ENCODE measurements around the gene NFYA. TPM values are rescaled to one million over a fixed set of nuclear protein-coding genes. Genes with fewer than 3 reads are reported as not detected.

The NFYA gene
- total RNA-seq, 4 donors from 2014 or later: 11.2 to 32.7 (median 16.0) TPM

DNA sequence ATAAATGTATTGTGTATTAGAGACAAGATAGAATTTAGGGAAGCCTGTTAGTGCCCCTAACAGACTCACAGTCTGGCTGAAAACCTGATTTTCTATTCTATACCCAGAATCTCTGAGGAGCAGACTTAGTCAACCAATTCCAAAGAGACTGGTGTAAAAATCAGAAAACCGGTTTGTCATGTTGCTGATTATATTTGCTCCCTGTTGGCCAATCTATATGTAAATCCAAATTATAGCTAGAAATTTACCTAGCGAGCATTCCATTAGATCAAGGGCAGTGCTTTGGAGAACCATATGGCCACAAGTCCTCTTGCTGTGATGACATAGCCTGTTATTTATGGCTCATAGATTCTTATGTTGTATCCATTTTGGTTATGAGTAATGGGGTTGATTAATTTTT is 4.8 kb downstream of the NFYA start:
- Histone ChIP-seq H3K27me3 (no peaks in the 10 kb centered on the region), H3K36me3 (peaks cover 0 to 31% (median 7%) of the 10 kb centered on the region in 3 donors), H3K27ac (no peak overlapping the region), H3K9me3 (no peaks in the 10 kb centered on the region), H3K4me1 (peaks cover 0 to 42% (median 18%) of the 10 kb centered on the region in 4 donors), H3K4me3 (no peak overlapping the region)
- no peak for TF ChIP-seq EP300 (IDR thresholded peaks at IDR 0.05)
- TF ChIP-seq, protein P1, sequence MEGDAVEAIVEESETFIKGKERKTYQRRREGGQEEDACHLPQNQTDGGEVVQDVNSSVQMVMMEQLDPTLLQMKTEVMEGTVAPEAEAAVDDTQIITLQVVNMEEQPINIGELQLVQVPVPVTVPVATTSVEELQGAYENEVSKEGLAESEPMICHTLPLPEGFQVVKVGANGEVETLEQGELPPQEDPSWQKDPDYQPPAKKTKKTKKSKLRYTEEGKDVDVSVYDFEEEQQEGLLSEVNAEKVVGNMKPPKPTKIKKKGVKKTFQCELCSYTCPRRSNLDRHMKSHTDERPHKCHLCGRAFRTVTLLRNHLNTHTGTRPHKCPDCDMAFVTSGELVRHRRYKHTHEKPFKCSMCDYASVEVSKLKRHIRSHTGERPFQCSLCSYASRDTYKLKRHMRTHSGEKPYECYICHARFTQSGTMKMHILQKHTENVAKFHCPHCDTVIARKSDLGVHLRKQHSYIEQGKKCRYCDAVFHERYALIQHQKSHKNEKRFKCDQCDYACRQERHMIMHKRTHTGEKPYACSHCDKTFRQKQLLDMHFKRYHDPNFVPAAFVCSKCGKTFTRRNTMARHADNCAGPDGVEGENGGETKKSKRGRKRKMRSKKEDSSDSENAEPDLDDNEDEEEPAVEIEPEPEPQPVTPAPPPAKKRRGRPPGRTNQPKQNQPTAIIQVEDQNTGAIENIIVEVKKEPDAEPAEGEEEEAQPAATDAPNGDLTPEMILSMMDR (IDR thresholded peaks at IDR 0.05): no peak
- DNase-seq (ENCODE audit: low spot score in 2 of 2): no peak
- WGBS, 2 donors: 84 to 90% methylated on average over 2 of the region's 2 CpGs

DNA sequence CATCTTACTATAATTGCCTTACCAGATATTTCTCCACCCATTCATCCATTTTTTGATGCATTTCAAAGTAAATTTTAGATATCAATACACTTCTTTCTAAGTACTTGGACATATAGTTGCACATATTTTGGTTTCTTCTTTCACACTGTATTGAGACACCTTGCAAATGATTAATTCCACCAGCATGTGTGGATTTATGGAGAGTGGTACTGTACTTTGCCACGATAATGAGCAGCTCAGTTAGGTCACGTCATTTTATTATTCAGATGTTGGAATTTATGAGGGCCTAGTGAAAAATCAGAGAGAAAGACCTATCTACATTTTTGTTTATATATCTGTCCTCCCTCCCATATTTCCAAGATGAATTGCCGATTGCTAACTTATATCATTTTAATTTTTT is 5.3 kb downstream of the NFYA start:
- H3K9me3 ChIP-seq: no peaks in the 10 kb centered on the region
- H3K4me1 ChIP-seq: peaks cover 0 to 42% (median 18%) of the 10 kb centered on the region in 4 donors
- 86 to 87% methylated on average over 3 of the region's 3 CpGs for WGBS, 2 donors
- TF ChIP-seq POLR2A (IDR thresholded peaks at IDR 0.05): no peak
- no peak for TF ChIP-seq EP300 (IDR thresholded peaks at IDR 0.05)
- TF ChIP-seq, protein P1 (IDR thresholded peaks at IDR 0.05): no peak
- no peak overlapping the region for H3K4me3 ChIP-seq
- H3K36me3 ChIP-seq: peaks cover 0 to 35% (median 7%) of the 10 kb centered on the region in 3 donors
- no peak overlapping the region for H3K27ac ChIP-seq
- H3K27me3 ChIP-seq: no peaks in the 10 kb centered on the region
- no peak for DNase-seq (ENCODE audit: low spot score in 2 of 2)

DNA sequence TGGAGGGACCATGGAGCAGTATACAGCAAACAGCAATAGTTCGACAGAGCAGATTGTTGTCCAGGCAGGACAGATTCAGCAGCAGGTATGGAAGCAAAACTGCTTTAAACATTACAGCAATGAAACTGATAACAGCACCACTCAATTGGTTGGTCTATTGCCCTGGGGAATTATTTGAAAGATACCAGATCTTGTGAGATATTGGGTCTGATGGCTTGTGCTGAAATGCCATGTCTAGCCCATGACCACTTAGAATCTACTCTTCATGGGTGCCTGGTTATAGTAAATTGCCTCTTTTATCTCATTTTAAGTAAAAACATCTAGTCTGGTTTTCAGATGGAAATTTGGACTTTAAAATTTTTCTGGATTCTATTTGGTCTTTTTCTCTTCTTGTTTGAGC is 6.3 kb downstream of the NFYA start:
- DNase-seq (ENCODE audit: low spot score in 2 of 2): no peak
- WGBS, 2 donors: 100% methylated on average over 1 of the region's 1 CpG
- Histone ChIP-seq H3K4me1 (peaks cover 0 to 40% (median 17%) of the 10 kb centered on the region in 4 donors), H3K27me3 (no peaks in the 10 kb centered on the region), H3K36me3 (peaks cover 0 to 44% (median 7%) of the 10 kb centered on the region in 3 donors), H3K27ac (no peak overlapping the region), H3K4me3 (no peak overlapping the region), H3K9me3 (no peaks in the 10 kb centered on the region)
- TF ChIP-seq, protein P1 (IDR thresholded peaks at IDR 0.05): no peak
- TF ChIP-seq EP300 (IDR thresholded peaks at IDR 0.05) (no peak), POLR2A (IDR thresholded peaks at IDR 0.05) (no peak)

DNA sequence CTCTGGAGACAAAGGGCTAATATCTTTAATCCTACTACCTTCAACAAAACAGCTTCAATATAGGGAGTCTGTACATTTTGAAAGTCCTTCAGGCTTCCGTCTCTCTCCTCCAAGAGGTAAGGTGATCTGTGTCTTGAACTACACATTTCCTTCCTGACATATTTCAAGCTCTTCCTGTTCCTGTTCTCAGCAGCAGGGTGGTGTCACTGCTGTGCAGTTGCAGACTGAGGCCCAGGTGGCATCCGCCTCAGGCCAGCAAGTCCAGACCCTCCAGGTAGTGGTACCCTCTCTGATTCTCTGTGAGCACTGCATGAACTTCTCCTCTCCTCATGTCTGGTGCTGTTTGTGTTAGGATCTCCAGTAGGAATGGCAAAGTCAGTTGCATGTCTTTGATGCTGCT is 7.8 kb downstream of the NFYA start:
- no peaks in the 10 kb centered on the region for H3K9me3 ChIP-seq
- H3K27ac ChIP-seq: no peak overlapping the region
- 83 to 87% methylated on average over 2 of the region's 2 CpGs for WGBS, 2 donors

DNA sequence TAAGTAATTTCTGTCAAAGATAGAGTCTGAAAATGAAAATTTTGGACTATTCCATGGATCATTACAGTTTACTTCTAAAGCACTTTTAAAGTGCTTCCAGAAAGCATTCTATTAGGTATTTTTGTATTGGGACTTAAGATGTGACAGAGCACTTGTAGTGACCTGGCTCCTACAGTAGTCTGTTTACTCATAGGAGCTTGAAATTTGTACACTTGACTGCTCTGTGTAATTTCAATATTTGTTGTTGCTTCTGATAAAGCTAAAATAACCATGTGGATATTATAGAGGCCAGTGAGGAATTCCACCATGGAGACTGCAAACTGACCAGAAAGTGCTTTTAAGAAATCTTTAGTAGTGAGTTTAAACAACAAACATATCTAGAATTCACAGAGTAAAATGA is 10.3 kb downstream of the NFYA start:
- H3K4me3 ChIP-seq: no peak overlapping the region
- H3K36me3 ChIP-seq: peaks cover 0 to 79% (median 7%) of the 10 kb centered on the region in 3 donors
- H3K27ac ChIP-seq: no peak overlapping the region
- TF ChIP-seq POLR2A (IDR thresholded peaks at IDR 0.05) (no peak), EP300 (IDR thresholded peaks at IDR 0.05) (no peak)
- TF ChIP-seq, protein P1 (IDR thresholded peaks at IDR 0.05): no peak
- H3K27me3 ChIP-seq: no peaks in the 10 kb centered on the region
- no peak for DNase-seq (ENCODE audit: low spot score in 2 of 2)
- H3K4me1 ChIP-seq: peaks cover 0 to 5% (median 2%) of the 10 kb centered on the region in 4 donors
- H3K9me3 ChIP-seq: no peaks in the 10 kb centered on the region

More for the DNA sequence above, 7.8 kb downstream of the NFYA start:
- no peak for DNase-seq (ENCODE audit: low spot score in 2 of 2)
- Histone ChIP-seq H3K4me3 (no peak overlapping the region), H3K4me1 (peaks cover 0 to 25% (median 10%) of the 10 kb centered on the region in 4 donors), H3K36me3 (peaks cover 0 to 56% (median 7%) of the 10 kb centered on the region in 3 donors), H3K27me3 (no peaks in the 10 kb centered on the region)
- no peak for TF ChIP-seq POLR2A (IDR thresholded peaks at IDR 0.05)
- TF ChIP-seq EP300 (IDR thresholded peaks at IDR 0.05): no peak
- TF ChIP-seq, protein P1 (IDR thresholded peaks at IDR 0.05): no peak

All from tibial nerve (tissue), 4 donors.